ENCODE data around the gene RNF39. TPM values are rescaled to one million over a fixed set of nuclear protein-coding genes. Genes with fewer than 3 reads are reported as not detected.

RNF39 gene
- total and polyA plus RNA-seq, 2 donors (not counting 3 experiments of a cell fraction or from before 2014, with no cell fraction given), result not detected

- H3K9me3 ChIP-seq (replicated peaks; ENCODE audit: control insufficient read depth, insufficient read depth, low read length), result no peaks in the 10 kb centered on the region
- TF ChIP-seq MYC (IDR thresholded peaks at IDR 0.05; ENCODE audit: low read depth, low read length) (no peak), GATA2 (IDR thresholded peaks at IDR 0.05; ENCODE audit: insufficient read depth, insufficient read length, low read depth, low read length) (no peak)
- intact Hi-C loops (cut with micrococcal nuclease), result no loop called here
- DNase-seq (ENCODE audit: low read depth, low spot score) (no peak), FAIRE-seq (no peak)
- ChIA-PET POLR2A (no interaction called here), CTCF (interaction anchor here (1.0 to 2.0 kb wide), 4 partner anchors 11 to 60 kb away, joined by 4 to 8 read pairs (median 4); partner anchors contain the start of gene POLR1H)
- H3K36me3 ChIP-seq (ENCODE audit: control insufficient read depth in 2 of 2, extremely low read depth in 1 of 2, insufficient read depth in 2 of 2, low read length in 2 of 2), result no peaks in the 10 kb centered on the region
- no peak overlapping the region for H2AFZ ChIP-seq (ENCODE audit: low read depth, low read length)
- H3K4me2 ChIP-seq (ENCODE audit: insufficient read depth, low read length), result no peak overlapping the region
- H3K79me2 ChIP-seq (ENCODE audit: control insufficient read depth, insufficient read depth, low read length), result no peaks in the 10 kb centered on the region
- no TSS peak for BruUV-seq (replicated peaks)
- H4K20me1 ChIP-seq (replicated peaks; ENCODE audit: control insufficient read depth, extremely low read depth, insufficient read depth, low read length), result no peaks in the 10 kb centered on the region
- no peak overlapping the region for H3K27ac ChIP-seq (ENCODE audit: insufficient read depth, low read depth, low read length)
- dilution Hi-C loops (cut with MboI; ENCODE audit: extremely low pct_ligation_motif_present, low sequenced_read_pairs), result no loop called here
- H3K27me3 ChIP-seq (ENCODE audit: control insufficient read depth in 2 of 2, insufficient read depth in 2 of 2, low read length in 2 of 2), result peaks cover 60 to 67% of the 10 kb centered on the region in 2 experiments
- no peak overlapping the region for H3K4me3 ChIP-seq (replicated peaks in 1 of 3; ENCODE audit: insufficient read depth in 1 of 3, low read depth in 1 of 3, low read length in 3 of 3)
- peaks cover 7% of the 10 kb centered on the region for H3K4me1 ChIP-seq (ENCODE audit: control insufficient read depth, extremely low read depth, insufficient read depth, low read length)
- no peaks in the 10 kb centered on the region for H3K9me1 ChIP-seq (replicated peaks; ENCODE audit: control insufficient read depth, extremely low read depth, insufficient read depth, low read length)
- no peak overlapping the region for H3K9ac ChIP-seq (replicated peaks; ENCODE audit: extremely low read depth, insufficient read depth, low read length)
Observed at GRCh38 chr6:30071858-30072257, 3.7 kb downstream of the RNF39 start.

GRCh38 chr6:30071081-30071818, 4.3 kb downstream of the RNF39 start:
- H2AFZ ChIP-seq (ENCODE audit: low read depth, low read length), result no peak overlapping the region
- CTCF ChIA-PET, result interaction anchor here (0.7 to 2.0 kb wide), 5 partner anchors 11 to 60 kb away, joined by 3 to 8 read pairs (median 4); partner anchors contain the start of gene POLR1H
- POLR2A ChIA-PET, result no interaction called here
- no TSS peak for BruUV-seq (replicated peaks)
- H3K4me3 ChIP-seq (replicated peaks in 1 of 3; ENCODE audit: insufficient read depth in 1 of 3, low read depth in 1 of 3, low read length in 3 of 3), result no peak overlapping the region
- peak; percentile 11 for DNase-seq (ENCODE audit: low read depth, low spot score)
- intact Hi-C loops (cut with micrococcal nuclease) (no loop called here), dilution Hi-C loops (cut with MboI; ENCODE audit: extremely low pct_ligation_motif_present, low sequenced_read_pairs) (no loop called here)
- H3K9me1 ChIP-seq (replicated peaks; ENCODE audit: control insufficient read depth, extremely low read depth, insufficient read depth, low read length), result no peaks in the 10 kb centered on the region
- no peak overlapping the region for H3K9ac ChIP-seq (replicated peaks; ENCODE audit: extremely low read depth, insufficient read depth, low read length)
- peak overlapping the region; percentile 6 for H3K4me2 ChIP-seq (ENCODE audit: insufficient read depth, low read length)
- FAIRE-seq, result peak; percentile 55
- H3K79me2 ChIP-seq (ENCODE audit: control insufficient read depth, insufficient read depth, low read length), result no peaks in the 10 kb centered on the region
- peaks cover 10% of the 10 kb centered on the region for H3K4me1 ChIP-seq (ENCODE audit: control insufficient read depth, extremely low read depth, insufficient read depth, low read length)
- no peaks in the 10 kb centered on the region for H3K9me3 ChIP-seq (replicated peaks; ENCODE audit: control insufficient read depth, insufficient read depth, low read length)
- no peaks in the 10 kb centered on the region for H3K36me3 ChIP-seq (ENCODE audit: control insufficient read depth in 2 of 2, extremely low read depth in 1 of 2, insufficient read depth in 2 of 2, low read length in 2 of 2)
- no peaks in the 10 kb centered on the region for H4K20me1 ChIP-seq (replicated peaks; ENCODE audit: control insufficient read depth, extremely low read depth, insufficient read depth, low read length)
- peak; percentile 91 for TF ChIP-seq EZH2 (IDR thresholded peaks at IDR 0.05; ENCODE audit: borderline replicate concordance, low read depth, low read length, severe bottlenecking)
- no peak for TF ChIP-seq MAX (IDR thresholded peaks at IDR 0.05; ENCODE audit: insufficient read depth, insufficient read length)
- TF ChIP-seq FOS (IDR thresholded peaks at IDR 0.05; ENCODE audit: borderline replicate concordance, insufficient read depth, low read length), result no peak
- no peak for TF ChIP-seq MYC (IDR thresholded peaks at IDR 0.05; ENCODE audit: low read depth, low read length)
- TF ChIP-seq GATA2 (IDR thresholded peaks at IDR 0.05; ENCODE audit: insufficient read depth, insufficient read length, low read depth, low read length), result no peak
- peak in 1 of 2 donors; percentile 23 for TF ChIP-seq CTCF (IDR thresholded peaks at IDR 0.05; ENCODE audit: extremely low read depth in 1 of 2, insufficient read depth in 1 of 2, low read depth in 1 of 2, low read length in 2 of 2)
- peak; percentile 35 for TF ChIP-seq POLR2A (IDR thresholded peaks at IDR 0.05; ENCODE audit: low read depth, low read length)
- H3K27me3 ChIP-seq (ENCODE audit: control insufficient read depth in 2 of 2, insufficient read depth in 2 of 2, low read length in 2 of 2), result peaks cover 54 to 61% of the 10 kb centered on the region in 2 experiments
- no peak overlapping the region for H3K27ac ChIP-seq (ENCODE audit: insufficient read depth, low read depth, low read length)
